ENCODE results near the gene ETFBKMT.

ETFBKMT gene

GRCh38 chr12:31659087-31659942 is at the start of gene ETFBKMT:
Gene ETFBKMT, plus strand, starts transcription at chr12:31659688. Its CDS starts 2,266 bp downstream, at chr12:31661954.
- peak; percentile 90 for DNase-seq

GRCh38 chr12:31612819-31613218 is 46.7 kb upstream of the ETFBKMT start:
- DNase-seq, result no peak

- DNase-seq, result no peak
Observed at GRCh38 chr12:31618228-31619025, 41.1 kb upstream of the ETFBKMT start.

GRCh38 chr12:31620311-31620710 is 39.2 kb upstream of the ETFBKMT start:
- DNase-seq, result no peak

GRCh38 chr12:31622038-31622437 is 37.5 kb upstream of the ETFBKMT start:
- no peak for DNase-seq

GRCh38 chr12:31626270-31626995 is 33.1 kb upstream of the ETFBKMT start:
- DNase-seq, result no peak

- DNase-seq, result no peak
Observed at GRCh38 chr12:31627456-31628054, 31.9 kb upstream of the ETFBKMT start.

GRCh38 chr12:31629756-31630732 is 29.4 kb upstream of the ETFBKMT start:
- no peak for DNase-seq

- DNase-seq, result no peak
Observed at GRCh38 chr12:31631023-31631724, 28.3 kb upstream of the ETFBKMT start.

- DNase-seq, result no peak
Observed at GRCh38 chr12:31631809-31632208, 27.7 kb upstream of the ETFBKMT start.

GRCh38 chr12:31633464-31633863 is 26.0 kb upstream of the ETFBKMT start:
- no peak for DNase-seq

GRCh38 chr12:31634620-31635019 is 24.9 kb upstream of the ETFBKMT start:
- DNase-seq, result no peak

GRCh38 chr12:31641509-31642090 is 17.9 kb upstream of the ETFBKMT start:
- DNase-seq, result no peak

GRCh38 chr12:31644536-31644935 is 15.0 kb upstream of the ETFBKMT start:
- DNase-seq, result no peak

GRCh38 chr12:31645924-31646323 is 13.6 kb upstream of the ETFBKMT start:
- no peak for DNase-seq

GRCh38 chr12:31647086-31647491 is 12.4 kb upstream of the ETFBKMT start:
- peak; percentile 98 for DNase-seq

- DNase-seq, result no peak
Observed at GRCh38 chr12:31650918-31651317, 8.6 kb upstream of the ETFBKMT start.

GRCh38 chr12:31651893-31652521 is 7.5 kb upstream of the ETFBKMT start:
- DNase-seq, result no peak

GRCh38 chr12:31655208-31655607 is 4.3 kb upstream of the ETFBKMT start:
- no peak for DNase-seq

GRCh38 chr12:31655792-31656191 is 3.7 kb upstream of the ETFBKMT start:
- no peak for DNase-seq
